NCI-H2107 treated with DMSO at 0.1 percent for 48 hours (cell line): ENCODE data around the gene KANK4.

Experiments used
- DNase-seq: peaks from one replicate; lab custom pipeline; 2025; ENCODE audit not compliant: unreplicated experiment; lab: John Stamatoyannopoulos, UW

The KANK4 gene

DNA sequence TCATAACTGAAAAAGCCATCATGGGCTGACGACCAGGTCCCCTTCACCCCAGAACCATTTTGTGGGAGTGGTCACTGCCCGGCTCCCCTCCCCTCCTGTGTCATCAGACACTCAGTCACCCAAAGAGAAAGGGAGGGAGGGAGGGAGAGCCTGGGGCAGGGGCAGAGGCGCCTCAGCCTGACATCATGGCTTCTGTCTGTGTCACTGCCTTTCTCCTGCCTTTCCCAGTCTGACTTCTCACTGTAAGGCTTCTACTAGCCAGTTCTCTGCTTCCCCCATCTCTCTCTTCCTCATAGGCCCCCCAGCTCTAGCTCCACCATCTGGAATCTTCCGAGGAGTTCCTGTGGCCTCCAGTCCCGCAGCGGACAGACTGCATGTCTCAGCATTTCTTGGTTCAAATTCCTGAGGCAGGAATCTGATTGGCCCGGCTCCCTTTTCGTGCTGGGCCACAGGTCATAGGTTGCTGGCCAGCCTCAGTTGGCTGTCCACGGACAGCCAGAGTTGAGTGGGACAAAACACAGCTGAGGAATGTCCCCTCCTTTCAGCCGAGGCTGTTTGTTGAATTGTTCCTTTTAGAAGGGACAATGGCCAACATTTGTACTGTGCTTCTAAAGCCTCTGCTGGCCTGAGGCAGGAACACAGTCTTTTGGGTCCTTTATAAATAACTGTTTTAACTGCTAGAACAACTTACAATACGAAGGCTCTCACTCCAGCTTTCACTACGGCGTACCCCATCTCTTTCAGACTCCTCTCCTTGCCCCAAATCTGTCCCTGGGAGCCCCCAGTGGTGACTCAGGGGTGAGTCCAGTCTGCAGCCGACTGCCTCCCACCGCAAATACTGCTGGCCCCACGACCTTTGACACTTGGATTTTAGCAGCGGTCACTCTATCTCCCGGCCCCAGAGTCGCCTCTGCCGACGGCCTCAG is 18.7 kb upstream of the KANK4 start:
- DNase-seq: no peak

- no peak for DNase-seq
These were observed 17.9 kb upstream of the KANK4 start for GRCh38 chr1:62336995-62337705.

DNA sequence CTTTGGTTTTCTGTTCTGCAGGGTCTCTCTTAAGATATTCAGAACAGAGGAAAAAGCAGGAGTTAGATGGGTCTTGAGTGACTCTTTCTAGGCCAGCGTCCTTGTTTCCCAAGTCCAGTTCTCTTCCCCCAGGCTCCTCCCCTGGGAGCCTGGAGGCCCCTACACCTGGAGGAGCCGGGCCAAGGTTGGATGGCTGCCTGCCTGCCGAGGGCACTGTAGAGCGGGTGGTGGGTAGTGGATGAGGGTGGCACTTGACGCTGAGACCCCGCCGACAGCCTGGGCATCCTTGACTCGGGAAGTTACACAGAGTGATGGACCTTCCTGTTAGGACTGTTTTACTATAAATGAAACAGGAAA is 17.4 kb upstream of the KANK4 start:
- no peak for DNase-seq

DNA sequence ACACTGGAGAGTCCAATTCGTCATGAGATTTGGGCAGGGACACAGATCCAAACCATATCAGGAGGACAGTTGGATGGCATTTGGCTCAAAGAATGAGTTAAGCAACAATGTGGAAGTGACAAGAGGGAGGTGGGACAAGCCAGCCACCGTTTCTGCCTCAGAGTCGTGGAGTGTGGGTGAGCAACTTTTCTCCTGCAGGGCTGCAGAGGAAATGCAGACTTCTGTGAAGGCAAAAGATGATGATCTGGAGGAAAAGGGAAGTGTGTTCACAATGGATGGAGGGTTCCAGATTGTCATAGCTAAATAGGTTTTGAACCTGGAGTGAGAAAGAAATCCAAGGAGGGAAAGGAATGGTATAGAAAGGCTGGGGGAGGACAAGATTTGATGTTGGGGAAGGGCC is 16.4 kb upstream of the KANK4 start:
- DNase-seq: no peak

DNA sequence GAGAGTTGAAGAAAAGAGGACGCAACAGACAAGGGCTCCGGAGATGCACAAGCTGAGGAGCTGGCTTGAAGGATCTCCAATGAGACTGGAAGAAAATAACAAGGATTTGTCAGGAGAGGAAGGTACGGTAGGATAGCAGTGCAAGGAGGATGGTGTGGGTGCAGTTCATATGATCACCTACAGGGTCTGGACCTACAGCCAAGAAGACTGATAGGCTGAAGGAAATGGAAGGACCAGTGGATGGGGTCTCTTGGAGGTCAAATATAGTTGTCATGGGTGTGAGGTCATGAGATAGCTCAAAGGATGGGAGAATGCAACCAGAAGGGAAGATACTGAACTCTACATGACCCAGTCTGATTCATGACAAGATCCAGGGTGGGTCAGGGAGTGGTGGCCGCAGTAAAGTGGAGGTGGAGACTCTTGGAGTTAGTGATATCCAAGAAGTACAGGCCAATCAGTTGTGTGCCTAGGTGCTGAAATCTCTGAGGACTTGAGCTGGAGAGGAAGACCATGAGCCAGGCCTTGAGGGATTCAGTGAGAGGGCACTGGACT is 15.3 kb upstream of the KANK4 start:
- no peak for DNase-seq

DNA sequence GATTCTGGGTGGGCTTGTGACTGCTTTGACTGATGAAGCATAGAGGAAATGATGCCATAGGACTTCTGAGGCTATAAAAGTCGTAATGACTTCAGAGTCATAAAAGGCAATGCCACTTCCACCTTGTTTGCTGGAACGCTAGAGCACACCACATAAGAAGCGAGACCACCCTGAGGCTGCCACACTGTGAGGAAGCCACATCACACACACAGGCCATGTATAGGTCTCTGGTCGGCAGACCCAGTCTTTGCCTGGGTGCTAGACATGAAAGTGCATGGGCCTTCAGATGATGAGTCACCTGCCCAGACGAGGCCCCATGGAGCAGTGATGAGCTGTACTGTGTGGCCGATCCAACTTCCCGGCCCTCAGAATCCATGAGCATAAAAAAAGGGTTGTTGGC is 14.2 kb upstream of the KANK4 start:
- DNase-seq: no peak

DNA sequence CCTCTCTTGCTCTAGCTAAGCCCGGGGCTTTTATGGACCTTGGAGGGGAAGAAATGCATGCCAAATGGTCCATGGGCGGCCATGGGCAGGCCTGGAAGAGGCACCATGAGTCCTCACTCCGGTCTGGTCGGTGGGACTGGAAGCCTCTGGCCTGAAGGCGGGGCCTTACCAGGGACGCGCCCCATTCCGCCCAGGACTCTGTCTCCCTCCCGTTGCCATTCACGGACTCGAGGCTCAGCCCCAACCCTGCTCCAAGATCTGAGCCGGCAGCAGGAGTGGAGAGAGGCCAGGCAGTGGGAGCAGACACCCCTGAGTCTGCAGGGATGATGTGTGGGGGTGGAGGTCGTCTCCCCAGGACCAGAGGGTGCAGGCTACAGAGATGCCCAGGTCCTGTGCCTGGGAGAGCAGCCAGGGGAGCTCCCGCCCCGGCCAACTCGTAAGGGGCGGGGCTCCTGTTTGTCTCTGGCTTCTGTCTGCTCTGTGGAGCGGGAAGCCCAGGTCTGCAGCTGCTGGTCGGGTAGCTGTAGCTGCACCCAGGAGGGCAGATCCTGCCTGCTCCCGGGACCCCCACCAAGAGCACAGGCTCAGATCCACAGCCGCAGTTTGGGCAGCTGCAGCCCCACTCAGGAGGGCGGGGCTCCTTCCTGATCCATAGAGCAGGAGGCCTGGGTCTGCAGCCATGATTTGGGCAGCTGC is 8.3 kb upstream of the KANK4 start:
- DNase-seq: no peak

- no peak for DNase-seq
These were observed 6.4 kb upstream of the KANK4 start for GRCh38 chr1:62325681-62326080.

DNA sequence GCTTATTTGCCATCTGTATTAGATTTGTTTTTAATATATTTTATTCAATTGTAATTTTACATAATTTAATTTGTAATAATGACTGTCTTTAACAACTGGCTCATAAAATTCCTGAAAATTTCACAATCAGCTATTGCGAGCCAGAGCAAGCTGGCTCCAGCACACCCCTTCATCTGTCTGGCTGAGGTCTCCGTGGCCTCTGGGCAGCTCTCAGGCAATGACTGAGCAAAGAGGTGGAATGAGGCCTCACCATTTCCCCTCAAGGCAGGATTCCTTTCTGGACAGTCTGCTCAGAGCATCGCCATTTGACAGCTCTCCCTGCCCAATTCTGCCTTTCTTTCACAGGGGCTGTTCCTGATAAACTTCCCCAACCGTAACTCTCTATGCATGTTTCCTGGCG is 5.8 kb upstream of the KANK4 start:
- DNase-seq: no peak

DNA sequence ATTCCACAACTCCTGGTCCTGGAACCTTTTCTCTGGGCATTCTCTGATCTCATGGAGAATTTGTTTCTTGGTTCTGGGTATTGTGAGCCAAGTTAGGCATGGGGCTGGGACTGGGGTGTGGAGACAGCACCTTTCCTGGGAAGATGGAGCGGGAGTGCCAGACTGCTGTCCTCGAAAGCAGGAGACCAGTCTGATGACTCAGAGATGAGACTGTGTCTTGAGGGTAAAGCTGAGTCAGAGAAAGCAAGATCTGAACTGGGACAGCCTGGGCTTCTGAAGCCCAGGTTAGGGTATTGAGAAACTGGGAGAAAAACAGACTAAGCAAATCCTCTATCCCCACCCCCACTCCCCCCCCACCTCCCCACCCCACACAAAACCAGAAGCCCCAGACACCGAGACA is 2.2 kb upstream of the KANK4 start:
- no peak for DNase-seq

DNA sequence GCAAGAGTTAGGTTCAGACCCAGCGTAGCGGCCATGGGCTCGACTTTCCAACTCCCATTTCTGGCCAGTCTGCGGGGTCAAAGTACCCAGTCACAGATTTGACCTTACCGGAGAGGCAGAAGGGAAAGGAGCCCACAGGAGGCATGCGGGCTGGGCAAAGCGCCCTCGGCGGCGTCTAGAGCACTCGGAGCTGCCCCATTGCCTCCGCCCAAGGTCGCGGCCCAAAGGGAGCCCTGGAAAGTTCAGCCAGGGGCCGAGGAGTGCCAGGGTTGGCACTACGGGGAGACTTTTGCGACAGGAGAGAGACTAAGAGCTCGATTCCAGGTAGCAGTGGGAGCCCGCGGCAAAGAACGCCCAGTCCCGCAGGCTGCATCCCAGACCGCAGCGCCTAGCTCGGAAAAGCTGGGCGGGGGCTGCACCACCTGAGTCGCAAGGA is 896 bp downstream of the KANK4 start:
- DNase-seq: no peak

DNA sequence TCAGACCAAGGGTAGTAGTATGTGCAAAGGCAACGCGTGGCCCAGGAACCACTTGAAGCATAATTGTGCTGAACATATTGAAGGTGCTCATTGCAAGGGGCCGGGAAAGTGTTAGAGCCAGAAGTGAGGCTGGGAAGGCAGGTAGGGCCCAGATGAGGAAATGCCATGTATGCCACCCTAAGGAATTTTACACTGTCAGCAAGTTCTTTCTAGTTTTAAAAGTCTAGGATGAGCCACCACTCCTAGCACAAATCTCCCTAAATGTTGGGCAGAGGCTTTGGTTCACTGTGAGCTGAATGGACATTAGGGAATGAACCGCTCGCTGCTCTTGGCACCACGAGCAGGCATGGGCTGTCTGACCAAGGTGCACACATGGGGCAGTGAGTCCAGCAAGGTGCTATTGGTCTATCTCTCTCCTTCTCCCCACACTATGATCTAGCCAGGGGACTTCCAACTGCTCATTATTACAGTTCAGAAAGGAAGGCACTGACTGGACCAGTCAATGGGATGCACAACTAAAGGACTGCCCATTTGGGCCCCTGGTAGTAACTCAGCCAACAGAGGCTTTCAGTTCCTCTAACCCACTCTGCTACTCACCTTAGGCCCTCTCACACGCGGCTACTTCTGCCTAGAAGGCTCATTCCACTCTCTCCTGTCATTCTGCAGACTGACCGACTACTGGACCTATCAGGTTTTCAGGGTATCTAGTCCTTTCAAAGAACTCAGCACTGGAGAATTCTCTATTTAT is 2.0 kb downstream of the KANK4 start:
- no peak for DNase-seq

DNA sequence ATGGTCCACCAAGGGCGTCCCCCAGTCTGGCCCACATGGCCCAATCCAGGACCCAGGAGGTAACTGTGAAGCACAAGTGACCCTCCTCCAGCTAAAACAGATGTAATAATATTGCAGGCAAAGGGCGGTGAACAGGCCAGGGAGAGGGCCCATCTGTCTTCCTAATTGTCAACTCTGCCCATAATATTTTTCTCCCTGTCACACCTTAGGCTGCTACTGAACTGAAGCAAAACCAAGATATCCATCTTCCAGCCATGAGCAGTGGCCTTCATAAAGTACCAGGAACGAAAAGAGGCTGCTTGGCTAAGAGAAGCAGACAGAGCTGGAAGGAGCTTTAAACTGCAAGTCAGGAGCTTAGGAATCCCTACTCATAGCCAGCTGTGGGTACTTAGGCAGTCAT is 3.1 kb downstream of the KANK4 start:
- DNase-seq: no peak

DNA sequence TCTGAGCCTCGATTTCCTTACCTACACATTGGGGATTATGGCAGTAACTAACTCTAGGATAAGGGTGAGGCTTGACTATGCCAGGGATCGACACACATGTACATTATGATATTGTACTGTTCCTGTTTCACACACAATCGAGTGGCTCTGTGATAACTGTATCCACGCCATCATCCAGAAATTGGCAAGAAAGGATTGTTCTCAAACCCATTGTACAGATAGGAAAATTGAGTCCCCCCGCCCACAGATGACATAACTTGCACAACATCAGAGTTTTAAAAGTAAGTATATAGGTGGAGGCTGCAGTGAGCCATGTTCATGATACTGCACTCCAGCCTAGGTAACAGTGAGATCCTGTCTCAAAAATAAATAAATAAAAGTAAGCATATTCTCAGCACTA is 3.8 kb downstream of the KANK4 start:
- no peak for DNase-seq

- no peak for DNase-seq
These were observed 4.5 kb downstream of the KANK4 start for GRCh38 chr1:62314454-62315350.

DNA sequence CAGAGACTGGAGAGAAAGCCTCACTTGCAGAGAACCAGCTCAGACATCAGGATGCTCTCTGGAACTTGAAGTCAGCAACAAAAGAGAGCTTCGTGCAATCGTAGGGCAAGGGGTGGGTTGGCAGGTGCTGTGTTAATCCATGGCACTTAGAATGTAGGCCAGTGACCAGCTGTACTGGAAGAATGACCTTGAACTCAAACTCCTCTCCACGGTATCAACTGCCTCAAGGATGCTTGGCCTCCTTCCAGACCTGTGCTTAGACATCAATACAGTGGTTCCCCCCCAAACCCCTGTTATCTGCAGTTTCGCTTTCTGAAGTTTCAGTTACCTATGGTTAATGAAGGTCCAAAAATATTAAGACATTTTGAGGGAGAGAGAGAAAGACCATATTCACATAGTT is 6.5 kb downstream of the KANK4 start:
- no peak for DNase-seq

DNA sequence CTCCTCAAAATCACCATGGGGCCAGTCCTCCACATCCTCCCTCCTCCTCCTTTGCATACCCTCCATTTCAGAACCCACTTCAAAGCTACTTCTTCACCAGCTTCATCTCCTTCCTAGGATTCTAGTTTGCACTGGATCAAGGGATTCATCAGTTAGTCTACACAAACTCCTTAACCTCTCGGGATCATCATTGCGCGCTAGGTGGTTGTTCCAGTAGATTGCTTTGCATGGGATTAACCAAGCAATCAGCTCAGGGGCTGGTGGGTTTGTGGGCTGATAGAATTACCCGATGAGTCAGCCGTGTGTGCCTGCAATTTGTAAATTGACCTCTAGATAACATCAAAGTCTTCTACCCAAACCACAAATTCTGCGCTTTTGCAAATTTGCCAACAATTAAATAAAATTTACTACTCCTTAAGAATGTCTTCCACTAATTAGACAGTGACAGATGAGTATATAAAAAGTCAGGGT is 7.7 kb downstream of the KANK4 start:
- DNase-seq: no peak

DNA sequence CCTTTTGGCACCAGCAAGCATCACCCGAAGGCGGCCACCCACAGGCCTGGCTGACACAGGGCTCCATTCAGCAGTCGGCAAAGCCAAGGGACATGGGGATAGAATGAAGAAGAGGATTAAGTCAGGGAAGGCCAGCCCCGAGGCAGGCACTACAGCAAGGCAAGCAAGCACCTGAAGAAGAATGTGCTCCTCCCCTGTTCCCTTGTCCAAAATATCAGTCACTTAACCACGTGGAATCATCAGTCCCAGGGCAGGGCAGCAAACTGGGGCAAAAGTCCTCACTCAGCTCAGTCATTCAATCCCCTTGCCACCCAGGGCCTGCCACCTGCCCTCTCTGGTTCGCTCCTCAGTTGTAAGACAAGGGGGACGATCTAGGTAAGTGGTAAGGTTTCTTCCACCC is 9.3 kb downstream of the KANK4 start:
- DNase-seq: no peak

GRCh38 chr1:62308606-62309005 is 10.6 kb downstream of the KANK4 start:
- no peak for DNase-seq
